IPS-18a (cell line): Measurements from ENCODE around the gene CFAP210.

Experiments used
- H3K27ac ChIP-seq: one replicate; pipeline ENCODE4 v1.5.1; 2013; ENCODE audit warnings: low read length
- H3K27me3 ChIP-seq: one replicate; pipeline ENCODE4 v1.6.1; 2013; ENCODE audit warnings: mild to moderate bottlenecking, low read length; ENCODE audit not compliant: control insufficient read depth, insufficient read depth
- H3K36me3 ChIP-seq: one replicate; pipeline ENCODE4 v1.6.1; 2013; ENCODE audit warnings: low read depth, low read length; ENCODE audit not compliant: control insufficient read depth
- H3K4me1 ChIP-seq: one replicate; pipeline ENCODE4 v1.6.1; 2013; ENCODE audit warnings: low read depth, low read length; ENCODE audit not compliant: control insufficient read depth
- H3K4me3 ChIP-seq: one replicate; pipeline ENCODE4 v1.5.1; 2013; ENCODE audit warnings: low read length
- H3K9ac ChIP-seq: one replicate; pipeline ENCODE4 v1.6.1; 2013; ENCODE audit warnings: mild to moderate bottlenecking, low read length, moderate library complexity
- H3K9me3 ChIP-seq: one replicate; pipeline ENCODE4 v1.6.1; 2013; ENCODE audit warnings: low read depth, low read length; ENCODE audit not compliant: control insufficient read depth

The CFAP210 gene

GRCh38 chr2:169721016-169721415, 26.8 kb upstream of the CFAP210 start:
- Histone ChIP-seq H3K27me3 (no peaks in the 10 kb centered on the region), H3K9ac (no peak overlapping the region), H3K4me3 (no peak overlapping the region), H3K4me1 (no peaks in the 10 kb centered on the region), H3K36me3 (no peaks in the 10 kb centered on the region), H3K27ac (no peak overlapping the region), H3K9me3 (no peaks in the 10 kb centered on the region)

GRCh38 chr2:169718930-169719504, 24.8 kb upstream of the CFAP210 start:
- H3K4me1 ChIP-seq = no peaks in the 10 kb centered on the region
- no peaks in the 10 kb centered on the region for H3K9me3 ChIP-seq
- H3K36me3 ChIP-seq = no peaks in the 10 kb centered on the region
- H3K27me3 ChIP-seq = no peaks in the 10 kb centered on the region
- no peak overlapping the region for H3K9ac ChIP-seq
- no peak overlapping the region for H3K27ac ChIP-seq
- H3K4me3 ChIP-seq = no peak overlapping the region

GRCh38 chr2:169717691-169718063, 23.5 kb upstream of the CFAP210 start:
- Histone ChIP-seq H3K27me3 (no peaks in the 10 kb centered on the region), H3K4me1 (no peaks in the 10 kb centered on the region), H3K4me3 (no peak overlapping the region), H3K36me3 (no peaks in the 10 kb centered on the region), H3K9ac (no peak overlapping the region), H3K27ac (no peak overlapping the region), H3K9me3 (no peaks in the 10 kb centered on the region)

GRCh38 chr2:169716938-169717690, 22.9 kb upstream of the CFAP210 start:
- no peaks in the 10 kb centered on the region for H3K27me3 ChIP-seq
- H3K9ac ChIP-seq = no peak overlapping the region
- H3K4me3 ChIP-seq = no peak overlapping the region
- no peak overlapping the region for H3K27ac ChIP-seq
- H3K4me1 ChIP-seq = no peaks in the 10 kb centered on the region
- H3K36me3 ChIP-seq = no peaks in the 10 kb centered on the region
- H3K9me3 ChIP-seq = no peaks in the 10 kb centered on the region

GRCh38 chr2:169716238-169716886, 22.2 kb upstream of the CFAP210 start:
- H3K9ac ChIP-seq = no peak overlapping the region
- no peaks in the 10 kb centered on the region for H3K36me3 ChIP-seq
- H3K4me1 ChIP-seq = peaks cover 6% of the 10 kb centered on the region
- H3K4me3 ChIP-seq = no peak overlapping the region
- no peaks in the 10 kb centered on the region for H3K9me3 ChIP-seq
- H3K27ac ChIP-seq = no peak overlapping the region
- no peaks in the 10 kb centered on the region for H3K27me3 ChIP-seq

- Histone ChIP-seq H3K4me1 (peaks cover 8% of the 10 kb centered on the region), H3K27ac (no peak overlapping the region), H3K4me3 (no peak overlapping the region), H3K9me3 (no peaks in the 10 kb centered on the region), H3K27me3 (no peaks in the 10 kb centered on the region), H3K36me3 (no peaks in the 10 kb centered on the region), H3K9ac (no peak overlapping the region)
Measured at GRCh38 chr2:169715379-169716237, 21.4 kb upstream of the CFAP210 start.

GRCh38 chr2:169714699-169715098, 20.5 kb upstream of the CFAP210 start:
- Histone ChIP-seq H3K4me3 (no peak overlapping the region), H3K36me3 (no peaks in the 10 kb centered on the region), H3K27ac (no peak overlapping the region), H3K9ac (no peak overlapping the region), H3K4me1 (peaks cover 8% of the 10 kb centered on the region), H3K9me3 (no peaks in the 10 kb centered on the region), H3K27me3 (no peaks in the 10 kb centered on the region)

- Histone ChIP-seq H3K4me3 (no peak overlapping the region), H3K36me3 (no peaks in the 10 kb centered on the region), H3K9me3 (no peaks in the 10 kb centered on the region), H3K4me1 (peaks cover 8% of the 10 kb centered on the region), H3K27ac (no peak overlapping the region), H3K9ac (no peak overlapping the region), H3K27me3 (no peaks in the 10 kb centered on the region)
Measured at GRCh38 chr2:169713331-169713730, 19.1 kb upstream of the CFAP210 start.

- no peaks in the 10 kb centered on the region for H3K9me3 ChIP-seq
- H3K27ac ChIP-seq = no peak overlapping the region
- peaks cover 8% of the 10 kb centered on the region for H3K4me1 ChIP-seq
- H3K36me3 ChIP-seq = no peaks in the 10 kb centered on the region
- no peak overlapping the region for H3K4me3 ChIP-seq
- H3K9ac ChIP-seq = no peak overlapping the region
- no peaks in the 10 kb centered on the region for H3K27me3 ChIP-seq
Measured at GRCh38 chr2:169712791-169713227, 18.6 kb upstream of the CFAP210 start.

GRCh38 chr2:169711751-169712509, 17.7 kb upstream of the CFAP210 start:
- Histone ChIP-seq H3K4me3 (no peak overlapping the region), H3K36me3 (no peaks in the 10 kb centered on the region), H3K9me3 (no peaks in the 10 kb centered on the region), H3K4me1 (peaks cover 8% of the 10 kb centered on the region), H3K9ac (no peak overlapping the region), H3K27me3 (no peaks in the 10 kb centered on the region), H3K27ac (peak overlapping the region; percentile 15)

- Histone ChIP-seq H3K27me3 (no peaks in the 10 kb centered on the region), H3K27ac (no peak overlapping the region), H3K9me3 (no peaks in the 10 kb centered on the region), H3K4me1 (peaks cover 8% of the 10 kb centered on the region), H3K9ac (no peak overlapping the region), H3K4me3 (no peak overlapping the region), H3K36me3 (no peaks in the 10 kb centered on the region)
Measured at GRCh38 chr2:169709981-169710380, 15.8 kb upstream of the CFAP210 start.
